Nephron (organoid): ENCODE measurements around the gene TAF9B.
"Not testable (repeated sequence)": the region's sequence is repeated elsewhere in the genome, so short reads cannot be mapped to it uniquely, and the experiment has no call there.

Experiments used
- H3K27ac Mint-ChIP-seq, 3 experiments: 2 replicates each; pipeline ENCODE4 v1.8.0; 2020; ENCODE audit warnings: mixed read lengths in 3 of 3, mild to moderate bottlenecking in 2 of 3, moderate library complexity in 1 of 3
- H3K27me3 Mint-ChIP-seq: 2 replicates; pipeline ENCODE4 v1.8.0; 2021; ENCODE audit warnings: low read depth, mild to moderate bottlenecking, moderate library complexity, mixed read lengths
- H3K36me3 Mint-ChIP-seq: 2 replicates; pipeline ENCODE4 v1.8.0; 2020; ENCODE audit warnings: low read depth, mixed read lengths
- H3K4me1 Mint-ChIP-seq: 2 replicates; pipeline ENCODE4 v1.8.0; 2020; ENCODE audit warnings: mixed read lengths
- H3K4me3 Mint-ChIP-seq, 3 experiments: 2 replicates each; pipeline ENCODE4 v1.8.0; 2020; ENCODE audit warnings: mild to moderate bottlenecking in 3 of 3, mixed read lengths in 3 of 3, moderate library complexity in 2 of 3
- H3K9me3 Mint-ChIP-seq: 2 replicates; pipeline ENCODE4 v1.8.0; 2020; ENCODE audit warnings: mixed read lengths
- TF ChIP-seq, protein P1 (sequence below), 3 experiments: fragments of 200-600 bp; sonication (generic); IDR thresholded peaks; one replicate each; pipeline ENCODE4 v1.5.0; 2021; ENCODE audit warnings: antibody characterized with exemption in 3 of 3; ENCODE audit not compliant: unreplicated experiment in 3 of 3

TAF9B gene

DNA sequence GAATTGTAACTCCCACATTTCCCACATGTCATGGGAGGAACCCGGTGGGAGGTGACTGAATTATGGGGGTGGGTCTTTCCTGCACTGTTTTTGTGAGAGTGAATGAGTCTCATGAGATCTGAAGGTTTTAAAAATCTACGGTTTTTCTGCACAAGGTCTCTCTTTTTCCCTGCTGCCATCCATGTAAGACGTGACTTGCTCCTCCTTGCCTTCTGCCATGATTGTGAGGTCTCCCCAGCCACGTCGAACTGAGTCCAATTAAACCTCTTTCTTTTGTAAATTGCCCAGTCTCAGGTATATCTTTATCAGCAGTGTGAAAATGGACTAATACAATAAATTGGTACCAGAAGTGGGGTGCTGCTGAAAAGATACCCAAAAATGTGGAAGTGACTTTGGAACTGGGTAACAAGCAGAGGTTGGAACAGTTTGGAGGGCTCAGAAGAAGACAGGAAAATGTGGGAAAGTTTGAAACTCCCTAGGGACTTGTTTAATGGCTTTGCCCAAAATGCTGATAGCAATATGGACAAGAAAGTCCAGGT lies 7.6 kb upstream of the TAF9B start:
- not testable (repeated sequence) for H3K4me1 Mint-ChIP-seq, H3K27ac Mint-ChIP-seq, H3K36me3 Mint-ChIP-seq, H3K27me3 Mint-ChIP-seq, H3K4me3 Mint-ChIP-seq
- peaks cover 53% of the 10 kb centered on the region for H3K9me3 Mint-ChIP-seq

DNA sequence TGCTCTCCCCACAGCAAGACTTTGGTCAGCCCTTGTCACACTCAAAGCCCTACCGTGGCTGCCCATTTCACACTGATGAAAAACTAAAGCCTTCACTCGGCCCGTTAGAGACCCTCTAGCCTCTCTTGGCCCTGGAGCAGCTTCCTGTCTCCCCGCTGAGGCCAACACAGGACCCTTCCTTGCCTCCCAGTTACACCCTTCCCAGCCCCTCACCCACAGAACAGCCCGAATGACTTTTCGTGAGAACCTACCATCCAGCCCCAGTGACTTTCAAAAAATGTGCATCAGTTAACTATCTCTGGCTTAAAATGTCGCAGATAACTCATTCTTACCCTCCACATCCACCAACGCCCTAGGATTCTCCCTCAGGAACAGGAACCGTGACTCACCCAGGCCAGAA lies 756 bp upstream of the TAF9B start:
- peaks cover 3% of the 10 kb centered on the region for H3K36me3 Mint-ChIP-seq
- H3K27ac Mint-ChIP-seq, result peak overlapping the region; percentile 14 to 82 (median 44)
- no peaks in the 10 kb centered on the region for H3K27me3 Mint-ChIP-seq
- peaks cover 17% of the 10 kb centered on the region for H3K9me3 Mint-ChIP-seq
- no peaks in the 10 kb centered on the region for H3K4me1 Mint-ChIP-seq
- peak overlapping the region; percentile 91 to 96 (median 94) for H3K4me3 Mint-ChIP-seq
- TF ChIP-seq, protein P1, sequence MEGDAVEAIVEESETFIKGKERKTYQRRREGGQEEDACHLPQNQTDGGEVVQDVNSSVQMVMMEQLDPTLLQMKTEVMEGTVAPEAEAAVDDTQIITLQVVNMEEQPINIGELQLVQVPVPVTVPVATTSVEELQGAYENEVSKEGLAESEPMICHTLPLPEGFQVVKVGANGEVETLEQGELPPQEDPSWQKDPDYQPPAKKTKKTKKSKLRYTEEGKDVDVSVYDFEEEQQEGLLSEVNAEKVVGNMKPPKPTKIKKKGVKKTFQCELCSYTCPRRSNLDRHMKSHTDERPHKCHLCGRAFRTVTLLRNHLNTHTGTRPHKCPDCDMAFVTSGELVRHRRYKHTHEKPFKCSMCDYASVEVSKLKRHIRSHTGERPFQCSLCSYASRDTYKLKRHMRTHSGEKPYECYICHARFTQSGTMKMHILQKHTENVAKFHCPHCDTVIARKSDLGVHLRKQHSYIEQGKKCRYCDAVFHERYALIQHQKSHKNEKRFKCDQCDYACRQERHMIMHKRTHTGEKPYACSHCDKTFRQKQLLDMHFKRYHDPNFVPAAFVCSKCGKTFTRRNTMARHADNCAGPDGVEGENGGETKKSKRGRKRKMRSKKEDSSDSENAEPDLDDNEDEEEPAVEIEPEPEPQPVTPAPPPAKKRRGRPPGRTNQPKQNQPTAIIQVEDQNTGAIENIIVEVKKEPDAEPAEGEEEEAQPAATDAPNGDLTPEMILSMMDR (IDR thresholded peaks at IDR 0.05; ENCODE audit: unreplicated experiment in 3 of 3), result no peak

DNA sequence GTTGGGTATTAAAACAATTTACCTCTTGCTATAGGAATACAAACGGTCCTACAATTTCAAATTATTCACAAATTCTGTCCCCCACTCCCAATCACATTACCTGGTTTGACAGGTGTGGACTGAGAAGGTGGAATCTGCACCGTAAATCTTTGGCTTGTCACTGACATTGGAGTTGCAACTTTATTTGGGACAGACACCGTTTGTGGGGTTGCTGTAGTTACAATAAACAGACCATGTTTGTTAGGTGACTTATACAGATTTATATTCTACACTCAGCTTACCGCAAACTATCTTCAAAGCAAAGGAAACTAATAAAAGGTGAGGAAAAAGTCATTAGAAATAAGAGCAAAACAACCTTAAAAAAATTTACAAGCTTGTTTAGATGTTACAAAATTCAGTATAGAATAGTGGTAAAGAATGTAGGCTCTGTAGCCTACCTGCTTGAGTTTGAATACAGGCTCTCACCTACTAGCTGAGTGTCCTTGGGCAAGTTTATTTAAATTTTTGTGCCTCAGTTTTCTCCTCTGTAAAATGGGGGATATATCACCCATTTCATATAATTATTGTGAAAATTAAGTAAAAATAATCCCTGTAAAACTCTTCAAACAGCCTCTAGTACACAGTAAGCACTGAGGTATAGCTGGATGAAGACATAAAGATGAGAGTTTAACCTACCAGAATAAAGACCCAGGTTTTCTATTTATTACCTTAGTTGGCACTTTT lies 6.1 kb downstream of the TAF9B start:
- no peaks in the 10 kb centered on the region for H3K4me1 Mint-ChIP-seq
- H3K9me3 Mint-ChIP-seq, result no peaks in the 10 kb centered on the region
- TF ChIP-seq, protein P1 (IDR thresholded peaks at IDR 0.05; ENCODE audit: unreplicated experiment in 3 of 3), result no peak
- no peak overlapping the region for H3K27ac Mint-ChIP-seq
- no peak overlapping the region for H3K4me3 Mint-ChIP-seq
- H3K36me3 Mint-ChIP-seq, result peaks cover 13% of the 10 kb centered on the region
- no peaks in the 10 kb centered on the region for H3K27me3 Mint-ChIP-seq

DNA sequence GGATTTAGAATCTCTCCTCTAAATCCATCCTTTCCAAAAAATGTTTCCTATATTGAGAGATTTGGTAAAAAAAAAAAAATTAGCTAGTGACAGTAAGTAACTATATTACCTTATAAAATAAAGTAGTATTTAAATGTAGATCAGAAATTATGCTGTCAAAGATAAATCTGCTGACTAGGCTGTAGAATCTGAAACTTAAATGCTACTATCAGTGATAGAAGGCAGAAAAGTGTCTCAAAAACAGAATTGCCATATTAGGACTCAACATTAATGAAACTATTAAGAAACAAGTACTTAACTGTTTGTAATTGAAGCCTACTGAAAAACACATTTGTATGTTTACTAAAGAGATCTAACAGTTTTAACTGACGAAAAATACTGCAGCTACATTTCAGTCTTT lies 8.3 kb downstream of the TAF9B start:
- H3K27me3 Mint-ChIP-seq, result no peaks in the 10 kb centered on the region
- H3K9me3 Mint-ChIP-seq, result no peaks in the 10 kb centered on the region
- H3K4me1 Mint-ChIP-seq, result no peaks in the 10 kb centered on the region
- no peak overlapping the region for H3K27ac Mint-ChIP-seq
- H3K36me3 Mint-ChIP-seq, result peaks cover 18% of the 10 kb centered on the region
- H3K4me3 Mint-ChIP-seq, result no peak overlapping the region
- TF ChIP-seq, protein P1 (IDR thresholded peaks at IDR 0.05; ENCODE audit: unreplicated experiment in 3 of 3), result no peak

DNA sequence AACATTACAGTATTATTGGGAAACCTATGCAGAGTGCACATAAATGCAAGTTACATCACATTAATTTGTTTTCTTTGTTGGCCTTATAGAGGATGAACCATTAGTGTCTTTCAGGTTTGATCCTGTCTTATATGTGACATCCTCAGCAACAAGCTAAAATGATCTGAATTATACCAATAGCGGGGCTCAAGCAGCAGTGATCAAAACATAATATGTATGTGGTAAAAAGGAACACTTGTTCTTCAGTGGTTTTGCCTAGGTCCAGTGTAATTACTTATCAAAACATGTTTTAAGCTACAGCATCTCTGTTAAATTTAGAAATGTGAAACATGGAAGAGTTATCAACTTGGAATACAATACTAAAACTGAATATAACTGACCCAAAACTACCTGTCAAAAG lies 9.1 kb downstream of the TAF9B start:
- Mint-ChIP-seq H3K27me3 (no peaks in the 10 kb centered on the region), H3K27ac (no peak overlapping the region), H3K9me3 (no peaks in the 10 kb centered on the region), H3K4me1 (no peaks in the 10 kb centered on the region), H3K4me3 (no peak overlapping the region), H3K36me3 (peaks cover 18% of the 10 kb centered on the region)
- TF ChIP-seq, protein P1 (IDR thresholded peaks at IDR 0.05; ENCODE audit: unreplicated experiment in 3 of 3), result no peak

DNA sequence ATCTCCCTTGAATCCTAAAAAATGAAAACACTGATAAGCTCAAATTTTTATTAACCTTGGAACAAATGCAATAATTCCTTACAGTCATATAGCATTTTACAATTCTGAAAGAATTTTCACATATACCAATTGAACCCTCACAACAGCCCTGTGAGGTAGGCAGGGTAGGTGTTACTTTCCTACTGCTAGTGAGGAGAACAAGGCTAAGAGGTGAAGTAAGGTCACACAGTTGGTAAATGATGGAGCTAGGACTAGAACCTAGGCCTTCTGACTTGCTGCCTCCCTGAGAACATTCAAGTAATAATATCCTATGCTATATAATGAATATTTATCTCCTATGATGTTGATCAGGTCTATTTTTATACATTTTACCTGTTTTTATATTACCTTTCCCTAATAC lies 9.7 kb downstream of the TAF9B start:
- H3K27ac Mint-ChIP-seq, result no peak overlapping the region
- no peaks in the 10 kb centered on the region for H3K4me1 Mint-ChIP-seq
- no peaks in the 10 kb centered on the region for H3K9me3 Mint-ChIP-seq
- no peak overlapping the region for H3K4me3 Mint-ChIP-seq
- no peaks in the 10 kb centered on the region for H3K27me3 Mint-ChIP-seq
- peaks cover 21% of the 10 kb centered on the region for H3K36me3 Mint-ChIP-seq
- TF ChIP-seq, protein P1 (IDR thresholded peaks at IDR 0.05; ENCODE audit: unreplicated experiment in 3 of 3), result no peak

DNA sequence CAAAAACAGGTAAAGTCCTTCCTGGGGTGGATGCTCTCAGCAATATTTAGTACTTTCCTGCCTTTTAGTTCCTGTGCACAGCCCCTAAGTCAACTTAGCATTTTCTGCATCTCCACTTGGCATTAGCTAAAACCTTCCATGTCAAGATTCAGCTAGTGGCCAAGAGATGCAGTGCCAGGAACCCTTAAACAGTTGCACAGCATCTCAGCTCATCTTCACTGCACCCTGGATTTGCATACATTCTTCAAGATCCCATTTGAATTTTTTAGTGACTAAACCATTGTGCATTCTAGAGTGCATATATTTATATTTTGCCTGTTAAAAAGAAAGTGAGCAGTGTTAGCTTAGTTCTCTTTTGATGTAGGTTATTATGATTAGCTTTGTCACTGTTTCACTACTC lies 13.7 kb downstream of the TAF9B start:
- not testable (repeated sequence) for H3K4me3 Mint-ChIP-seq

More for the DNA sequence above, 13.7 kb downstream of the TAF9B start:
- H3K27ac Mint-ChIP-seq, H3K4me1 Mint-ChIP-seq, H3K27me3 Mint-ChIP-seq, H3K9me3 Mint-ChIP-seq: not testable (repeated sequence)
- H3K36me3 Mint-ChIP-seq, result peaks cover 49% of the 10 kb centered on the region
